Suprapubic skin (tissue), 3 donors: Measurements from ENCODE around the gene CHST8.

ENCODE experiments used
- CTCF ChIP-seq, 2 donors: fragments of 200-600 bp in 1 of 2; fragments of 450-650 bp in 1 of 2; sonication (generic) in 1 of 2; IDR thresholded peaks; one replicate each; pipeline ENCODE4 v1.5.1; 2016 to 2019; ENCODE audit warnings: antibody characterized with exemption in 2 of 2, mild to moderate bottlenecking in 1 of 2, moderate library complexity in 1 of 2
- EP300 ChIP-seq: sonication (generic); formaldehyde crosslinking; IDR thresholded peaks from one replicate; pipeline ENCODE4 v1.6.1; 2017; ENCODE audit warnings: antibody characterized with exemption

- TF ChIP-seq CTCF (IDR thresholded peaks at IDR 0.05) (no peak), EP300 (no peak)
Observed at GRCh38 chr19:33641956-33642498, 20.3 kb downstream of the CHST8 start.
